Peyer's patch (tissue), 4 donors: ENCODE results near the gene MFN2.

ENCODE experiments used
- CTCF ChIP-seq, 6 experiments: fragments of 450-650 bp in 4 of 6; fragments of 200-600 bp in 2 of 6; sonication (generic) in 1 of 6; IDR thresholded peaks; one replicate each; pipeline ENCODE4 v1.5.1; 2017 to 2019; ENCODE audit warnings: antibody characterized with exemption in 6 of 6, mild to moderate bottlenecking in 3 of 6, moderate library complexity in 1 of 6
- POLR2A ChIP-seq, 2 donors: fragments of 450-650 bp; IDR thresholded peaks; one replicate each; pipeline ENCODE4 v1.5.1; 2017; ENCODE audit warnings: antibody characterized with exemption in 2 of 2, mild to moderate bottlenecking in 2 of 2, moderate library complexity in 2 of 2

GRCh38 chr1:11955221-11955620 lies 25.0 kb upstream of the MFN2 start:
- TF ChIP-seq POLR2A (IDR thresholded peaks at IDR 0.05) (no peak), CTCF (IDR thresholded peaks at IDR 0.05) (no peak)
